Thyroid gland (tissue), 4 donors: ENCODE results near the gene ZNF385B.

ENCODE experiments used
- CTCF ChIP-seq, 6 experiments: fragments of 200-600 bp in 3 of 6; fragments of 450-650 bp in 3 of 6; sonication (generic) in 3 of 6; IDR thresholded peaks; one replicate each; pipeline ENCODE4 v1.5.1; 2016 to 2019; ENCODE audit warnings: antibody characterized with exemption in 6 of 6, mild to moderate bottlenecking in 2 of 6, inconsistent platforms in 1 of 6, moderate library complexity in 1 of 6
- POLR2A ChIP-seq, 2 donors: fragments of 450-650 bp; IDR thresholded peaks; one replicate each; pipeline ENCODE4 v1.6.1; 2017; ENCODE audit warnings: antibody characterized with exemption in 2 of 2, mild to moderate bottlenecking in 2 of 2, moderate library complexity in 1 of 2

- TF ChIP-seq CTCF (IDR thresholded peaks at IDR 0.05) (no peak), POLR2A (IDR thresholded peaks at IDR 0.05) (no peak)
These were observed 204.3 kb downstream of the ZNF385B start for GRCh38 chr2:179657068-179657595.
